ENCODE measurements around the gene SHB.
A peak's percentile ranks its signal among the peaks of the same experiment; 100 is the strongest.

The SHB gene

DNA sequence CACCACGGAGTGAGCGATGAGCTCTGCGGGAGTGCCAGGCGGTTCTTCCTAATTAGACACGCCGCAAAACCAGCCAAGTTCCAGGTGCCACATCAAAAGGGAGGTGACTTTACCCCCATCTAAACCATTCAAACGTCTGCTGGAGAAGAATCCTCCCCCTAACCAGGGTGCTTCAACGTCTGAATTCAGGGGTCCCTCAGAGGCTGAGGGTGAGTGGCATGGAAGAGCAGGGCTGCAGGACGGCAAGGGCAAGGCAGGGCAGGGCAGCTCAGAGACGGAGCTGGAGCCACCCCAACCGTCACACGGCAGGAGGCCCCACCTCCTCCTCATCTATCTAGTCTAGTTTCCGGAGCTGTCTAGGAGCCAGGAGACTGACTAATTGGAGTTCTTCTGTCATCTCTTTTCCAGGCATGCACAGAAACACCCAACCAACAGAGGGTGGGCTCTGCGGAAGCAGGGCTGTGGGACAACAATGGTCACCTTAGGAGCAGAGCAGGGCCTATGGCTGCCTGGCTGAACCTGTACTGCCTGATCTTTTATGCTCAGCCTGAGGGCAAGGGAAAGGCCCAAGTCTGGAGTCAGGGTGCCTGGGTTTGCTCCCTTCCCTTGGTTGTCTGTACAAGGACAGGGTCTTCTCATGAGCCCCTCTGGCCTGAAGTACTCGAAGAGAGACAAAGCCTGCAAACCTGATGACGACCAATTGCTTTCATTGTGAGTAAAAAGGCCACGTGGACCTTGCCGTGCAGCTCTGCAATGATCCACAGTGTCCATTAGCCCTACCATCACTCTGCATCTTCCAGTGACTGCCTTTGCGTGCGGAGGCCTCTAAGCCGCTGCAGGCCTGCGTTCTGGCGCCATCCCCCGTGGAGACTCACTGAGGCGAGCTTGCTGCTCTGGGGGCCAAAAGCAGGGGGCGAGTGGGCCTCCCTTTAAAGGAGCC lies 84.1 kb downstream of the SHB start:
- no peak for DNase-seq

DNA sequence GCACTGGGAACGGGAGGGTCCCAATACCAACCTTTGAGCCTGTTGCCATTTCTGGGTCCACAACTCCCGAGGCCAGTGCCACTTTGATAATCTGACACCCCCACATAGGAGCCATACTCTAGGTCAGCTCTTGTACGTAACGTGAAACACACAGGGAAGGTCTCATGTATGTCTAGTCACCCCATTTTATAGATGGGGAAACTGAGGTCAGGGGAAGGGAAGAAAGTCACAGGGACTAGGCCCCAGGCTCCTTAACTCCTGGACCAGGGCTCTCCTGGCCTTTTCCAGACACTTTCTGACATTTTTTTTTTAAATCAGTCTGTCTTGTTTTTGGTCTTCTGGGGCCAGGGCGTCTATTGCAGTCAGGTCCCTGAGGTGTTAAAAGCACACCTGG lies 84.8 kb downstream of the SHB start:
- DNase-seq = no peak

DNA sequence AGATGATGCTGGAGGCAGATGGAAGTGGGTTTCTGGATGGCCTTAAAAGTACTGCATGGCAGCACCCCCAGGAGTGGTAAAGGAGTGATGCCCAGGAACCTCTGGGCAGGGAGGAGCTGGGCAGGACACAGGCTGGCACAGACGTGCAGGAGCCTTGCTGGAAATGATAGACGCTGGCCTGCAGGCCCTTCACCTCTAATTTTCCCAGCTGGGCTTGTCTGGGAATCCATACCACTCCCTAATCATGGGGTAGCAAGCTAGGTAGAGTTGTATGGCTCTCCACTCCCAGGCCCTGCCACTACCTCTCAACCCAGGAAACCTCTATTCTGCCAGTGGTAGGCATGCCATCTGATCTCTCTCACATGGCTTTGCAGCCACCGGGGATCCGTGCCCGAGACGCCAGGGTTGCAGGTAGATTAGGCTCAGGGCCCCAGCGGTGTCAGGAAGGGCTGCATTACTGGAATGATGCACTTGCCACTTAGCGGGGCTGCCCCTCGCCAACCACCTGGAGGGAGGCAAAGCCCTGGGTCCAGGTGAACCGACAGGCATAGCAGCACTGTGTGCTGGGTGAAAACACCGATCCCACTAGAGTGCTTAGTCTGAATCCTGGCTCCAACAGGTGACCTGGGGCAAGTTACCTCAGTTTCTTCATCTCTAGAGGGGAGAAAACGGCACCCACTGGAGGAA lies 85.5 kb downstream of the SHB start:
- no peak for DNase-seq

DNA sequence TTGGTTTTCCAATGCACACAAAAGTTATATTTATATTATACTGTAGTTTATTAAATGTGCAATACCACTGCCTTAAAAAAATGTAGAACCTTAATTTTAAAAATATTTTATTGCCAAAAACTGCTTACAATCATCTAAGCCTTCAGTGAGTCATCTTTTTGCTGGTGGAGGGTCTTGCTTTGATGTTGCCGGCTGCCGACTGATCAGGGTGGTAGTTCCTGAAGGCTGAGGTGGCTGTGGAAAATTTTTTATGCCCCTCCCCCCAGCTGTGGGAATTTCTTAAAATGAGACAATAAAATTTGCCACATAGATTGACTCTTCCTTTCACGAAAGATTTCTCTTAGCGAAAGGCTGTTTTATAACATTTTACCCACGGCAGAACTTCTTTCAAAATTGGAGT lies 89.2 kb downstream of the SHB start:
- DNase-seq = no peak

DNA sequence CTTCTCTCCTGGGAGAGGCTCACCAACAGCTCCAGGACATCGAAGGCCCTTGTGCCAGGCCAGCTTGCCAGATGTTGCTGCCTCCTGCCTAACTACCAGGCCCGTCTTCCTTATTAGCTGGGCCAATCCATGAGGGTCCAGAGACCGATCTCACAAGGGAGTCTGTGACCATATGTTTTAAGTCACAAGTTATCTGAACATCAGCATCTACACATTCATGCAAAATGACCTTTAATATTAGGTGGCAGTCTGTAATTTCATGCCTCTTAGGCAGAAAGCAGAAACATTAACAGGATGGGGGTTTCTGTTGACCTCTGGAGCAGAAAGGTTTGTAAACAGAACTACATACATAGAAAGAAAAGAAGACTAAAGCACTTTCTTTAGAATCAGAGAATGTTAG lies 90.0 kb downstream of the SHB start:
- no peak for DNase-seq

DNA sequence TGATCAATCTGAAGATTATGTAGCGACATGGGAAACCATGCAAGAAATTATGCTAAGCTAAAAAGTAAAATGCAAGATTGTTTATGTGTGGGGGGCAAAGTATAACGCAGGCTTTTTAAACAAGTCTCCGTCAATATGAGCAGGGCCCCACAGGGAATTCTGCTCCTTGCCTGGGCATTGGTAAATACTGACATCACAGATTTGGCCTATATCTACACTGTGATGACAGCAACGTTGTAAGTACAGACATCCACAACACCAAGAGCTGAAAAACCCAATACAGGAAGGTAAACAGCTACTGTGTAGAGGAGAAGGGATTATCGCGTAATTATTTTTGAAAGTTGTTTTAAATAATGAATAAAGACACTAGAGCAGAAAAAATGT lies 90.6 kb downstream of the SHB start:
- DNase-seq = no peak

- no peak for DNase-seq
Observed at GRCh38 chr9:37977851-37978480, 91.1 kb downstream of the SHB start.

GRCh38 chr9:37976714-37977477 lies 92.1 kb downstream of the SHB start:
- DNase-seq = no peak

DNA sequence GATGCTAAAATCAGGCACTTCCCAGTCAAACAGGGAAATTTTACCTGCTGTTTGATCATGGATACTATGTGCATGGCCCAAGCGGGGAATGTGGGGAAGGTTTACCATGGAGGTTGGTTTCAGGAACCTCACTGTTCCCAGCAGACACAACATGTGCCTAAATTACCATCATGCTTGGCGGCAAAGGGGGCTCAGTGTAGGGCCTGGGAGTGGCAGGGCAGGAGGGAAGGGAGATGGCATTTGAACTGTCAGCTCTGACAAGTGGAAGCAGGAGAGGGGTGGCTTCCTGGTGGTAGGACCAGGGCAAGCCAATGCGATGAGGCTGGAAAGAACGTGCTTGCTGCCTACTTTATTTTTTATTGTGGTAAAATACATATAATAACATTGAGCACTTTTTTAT lies 93.4 kb downstream of the SHB start:
- DNase-seq = no peak

GRCh38 chr9:37974506-37975173 lies 94.4 kb downstream of the SHB start:
- DNase-seq = no peak

DNA sequence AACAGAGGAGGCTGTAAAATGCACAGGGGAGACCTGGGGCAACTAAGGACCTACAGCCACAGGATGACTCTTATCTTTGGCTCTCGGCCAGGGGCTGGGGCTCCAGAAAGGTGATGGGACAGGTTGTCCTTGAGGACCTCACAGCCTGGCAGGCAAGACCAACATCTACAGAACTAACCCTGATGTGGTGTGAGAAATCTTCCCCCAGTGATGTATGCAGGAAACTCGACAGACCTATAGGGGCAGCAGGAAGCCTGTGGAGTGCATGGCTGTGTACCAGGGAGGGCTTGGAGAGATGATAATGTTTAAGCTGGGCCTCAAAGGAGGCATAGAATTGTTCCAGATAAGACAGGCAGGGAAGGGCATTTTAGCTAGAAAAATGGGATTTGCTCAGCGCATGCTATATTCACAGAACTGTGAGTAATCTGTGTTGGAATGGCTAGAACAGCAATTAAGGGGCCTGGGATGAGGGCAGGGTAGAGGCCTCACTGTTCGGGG lies 96.6 kb downstream of the SHB start:
- no peak for DNase-seq

- no peak for DNase-seq
Observed at GRCh38 chr9:37971691-37972090, 97.3 kb downstream of the SHB start.

- DNase-seq = no peak
Observed at GRCh38 chr9:37971108-37971459, 97.9 kb downstream of the SHB start.

- DNase-seq = no peak
Observed at GRCh38 chr9:37970301-37971107, 98.5 kb downstream of the SHB start.

GRCh38 chr9:37969558-37970300 lies 99.3 kb downstream of the SHB start:
- no peak for DNase-seq

DNA sequence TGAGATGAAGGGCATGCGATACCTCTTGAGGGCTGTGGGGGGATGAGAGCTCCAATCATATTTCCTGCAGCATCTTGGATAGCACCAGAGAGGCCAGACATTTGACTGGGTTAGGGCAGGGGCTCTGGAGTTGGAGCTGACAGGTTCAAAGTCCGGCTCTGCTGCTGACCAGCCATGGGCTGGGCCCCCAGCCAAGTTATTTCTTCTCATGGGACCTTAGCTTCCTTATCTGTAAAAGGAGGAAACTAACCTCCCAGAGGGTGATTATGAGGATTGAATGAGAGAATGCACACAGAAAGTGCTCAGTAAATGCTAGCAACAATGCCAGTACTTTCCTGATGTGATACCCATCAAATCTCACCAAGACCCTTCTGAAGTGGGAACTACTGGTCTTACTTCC lies 99.9 kb downstream of the SHB start:
- peak; percentile 27 for DNase-seq

DNA sequence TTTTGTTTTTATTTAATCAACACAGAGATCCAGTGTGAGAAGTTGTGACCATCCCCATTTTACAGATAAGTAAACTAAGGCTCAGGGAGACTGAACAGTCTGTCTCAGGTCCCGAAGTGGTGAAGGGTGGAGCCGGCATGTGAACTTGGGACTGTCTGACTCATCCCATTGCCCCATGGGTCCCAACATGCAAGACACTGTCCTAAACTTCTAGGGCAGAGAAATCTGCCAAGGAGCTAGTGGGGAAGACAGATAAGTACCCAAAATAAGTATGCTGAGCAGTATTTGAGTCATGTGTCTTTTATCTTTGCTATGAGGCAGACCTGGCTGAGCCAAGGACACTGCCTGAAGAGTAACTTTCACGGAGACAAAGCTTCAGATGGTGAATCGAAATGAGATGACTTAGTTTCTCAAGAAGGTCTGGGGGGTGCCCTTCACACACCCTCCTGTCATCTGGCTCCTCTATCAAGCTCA lies 100.8 kb downstream of the SHB start:
- peak; percentile 45 for DNase-seq

DNA sequence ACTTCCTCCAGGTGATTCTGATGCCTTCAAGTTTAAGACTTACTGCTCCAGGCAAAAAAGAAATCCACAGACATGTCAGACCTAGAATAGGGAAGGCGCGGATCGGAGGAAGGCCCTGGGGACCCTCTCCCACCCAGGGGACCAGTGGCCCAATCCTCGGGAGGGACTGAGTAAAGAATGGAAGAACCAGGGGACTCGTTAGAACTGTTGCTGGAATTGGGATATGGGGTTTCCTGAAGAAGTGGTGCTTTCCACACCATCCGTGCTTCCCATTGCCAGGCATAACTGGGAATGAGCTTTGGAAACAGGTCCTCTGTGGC lies 101.3 kb downstream of the SHB start:
- no peak for DNase-seq

DNA sequence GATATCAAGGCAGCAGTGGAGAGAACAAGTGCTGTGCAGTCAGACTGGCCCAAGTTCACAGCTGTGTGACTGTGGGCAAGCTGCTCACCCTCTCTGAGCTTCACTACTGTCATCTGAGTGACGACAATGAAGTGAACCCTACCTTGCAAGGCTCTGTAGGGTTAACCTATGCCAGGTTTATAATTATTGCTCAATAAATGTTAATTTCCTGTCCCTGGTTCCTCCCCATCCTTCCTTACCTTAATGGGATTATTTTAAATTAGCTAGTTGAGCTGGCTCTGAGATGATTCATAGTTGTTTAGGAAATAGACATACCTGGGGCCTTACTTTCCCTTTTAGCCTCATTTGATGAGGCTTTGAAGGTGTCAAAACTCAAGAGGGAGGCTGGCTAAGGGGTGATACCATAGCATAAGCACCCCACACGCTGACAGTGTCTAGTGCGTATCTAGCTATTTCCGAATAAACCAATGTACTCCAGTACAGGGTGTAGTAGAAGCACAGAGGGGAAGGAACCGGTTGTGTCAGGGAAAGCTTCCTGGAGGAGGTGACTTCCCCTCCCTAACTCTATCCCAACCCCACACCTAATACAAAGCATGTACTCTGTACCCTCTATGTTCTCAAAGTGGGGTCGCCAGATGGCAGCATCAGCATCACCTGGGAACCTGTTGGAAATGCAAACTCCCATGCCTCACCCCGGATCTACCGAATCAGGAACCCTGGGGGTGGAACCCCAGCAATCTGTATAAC lies 101.8 kb downstream of the SHB start:
- no peak for DNase-seq

GRCh38 chr9:37966412-37967013 lies 102.5 kb downstream of the SHB start:
- no peak for DNase-seq

All from suppressor macrophage treated with lipopolysaccharide for 4 hours (primary cell).